Activated naive CD4-positive, alpha-beta T cell treated with anti-CD3 and anti-CD28 coated beads, Interleukin-2, amount 50 U/mL, for 24 hours (primary cell): ENCODE measurements around the gene KATNAL1.

ENCODE experiments used
- H3K27ac Mint-ChIP-seq: one replicate; pipeline ENCODE4 v1.8.0; 2021; ENCODE audit warnings: mild to moderate bottlenecking, mixed read lengths
- H3K27me3 Mint-ChIP-seq: one replicate; pipeline ENCODE4 v1.8.0; 2021; ENCODE audit warnings: mixed read lengths
- H3K36me3 Mint-ChIP-seq: one replicate; pipeline ENCODE4 v1.8.0; 2021; ENCODE audit warnings: mixed read lengths
- H3K4me1 Mint-ChIP-seq: one replicate; pipeline ENCODE4 v1.8.0; 2021; ENCODE audit warnings: mixed read lengths
- H3K4me3 Mint-ChIP-seq: one replicate; pipeline ENCODE4 v1.8.0; 2021; ENCODE audit warnings: mild to moderate bottlenecking, mixed read lengths
- H3K9me3 Mint-ChIP-seq: one replicate; pipeline ENCODE4 v1.8.0; 2021; ENCODE audit warnings: mixed read lengths

KATNAL1 gene

DNA sequence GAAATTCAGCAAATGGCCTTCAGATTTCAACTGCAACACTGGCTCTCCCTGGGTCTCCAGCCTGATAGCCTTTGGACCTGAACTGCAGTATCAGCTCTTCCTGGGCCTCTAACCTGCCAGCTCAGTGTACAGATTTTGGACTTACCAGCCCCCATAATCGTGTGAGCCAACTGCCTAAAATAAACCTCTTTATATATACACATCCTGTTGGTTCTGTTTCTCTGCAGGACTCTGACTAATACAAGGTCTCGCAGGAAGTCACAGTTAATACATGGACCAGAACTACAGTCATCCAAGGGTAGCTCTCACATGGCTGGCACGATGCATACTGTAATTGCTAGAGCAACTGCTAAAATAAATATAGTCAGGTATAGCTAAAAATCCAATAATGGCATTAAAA lies 85.1 kb downstream of the KATNAL1 start:
- Mint-ChIP-seq H3K4me1 (peaks cover 7% of the 10 kb centered on the region), H3K4me3 (no peak overlapping the region), H3K36me3 (peaks cover 18% of the 10 kb centered on the region), H3K27ac (no peak overlapping the region), H3K9me3 (peaks cover 14% of the 10 kb centered on the region), H3K27me3 (no peaks in the 10 kb centered on the region)

DNA sequence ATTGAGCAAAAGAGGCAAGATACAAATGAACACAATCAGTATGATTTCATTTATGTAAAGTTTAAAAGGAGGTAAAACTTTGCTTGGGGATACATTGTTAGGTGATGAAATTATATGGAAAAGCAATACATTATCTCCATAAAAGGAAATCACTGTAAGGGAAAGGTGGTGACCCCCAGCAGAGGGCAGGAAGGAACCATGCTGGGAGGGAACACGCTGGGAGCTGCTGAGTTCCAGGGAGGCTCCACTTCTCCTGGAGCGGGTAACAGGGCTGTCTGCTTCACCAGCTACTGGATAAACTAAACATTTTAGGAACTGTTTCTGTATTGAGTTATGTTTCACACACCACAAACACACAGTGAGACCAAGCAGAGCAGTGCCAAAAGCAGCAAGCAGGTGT lies 91.2 kb downstream of the KATNAL1 start:
- Mint-ChIP-seq H3K27ac (no peak overlapping the region), H3K36me3 (peaks cover under 1% of the 10 kb centered on the region), H3K27me3 (no peaks in the 10 kb centered on the region), H3K4me3 (no peak overlapping the region), H3K4me1 (no peaks in the 10 kb centered on the region), H3K9me3 (no peaks in the 10 kb centered on the region)

DNA sequence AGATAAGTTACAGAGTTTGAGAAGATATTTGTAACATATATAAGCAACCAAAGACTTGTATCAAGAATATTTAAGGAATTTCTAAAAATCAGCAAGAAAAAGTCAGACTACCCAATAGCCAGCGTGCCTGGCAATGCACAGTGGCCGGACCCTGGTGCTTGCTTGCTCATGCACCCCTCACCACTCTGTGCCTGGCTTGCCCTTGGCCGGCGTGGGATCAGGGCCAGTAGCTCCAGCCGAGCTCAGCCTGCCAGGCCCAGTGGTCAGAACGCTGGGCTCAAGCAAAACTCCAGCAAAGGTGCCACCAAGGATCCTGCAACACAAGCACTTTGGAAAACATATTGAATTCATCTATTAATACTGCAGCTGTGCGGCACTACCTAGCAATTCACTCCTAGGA lies 95.1 kb downstream of the KATNAL1 start:
- Mint-ChIP-seq H3K9me3 (no peaks in the 10 kb centered on the region), H3K36me3 (no peaks in the 10 kb centered on the region), H3K4me3 (no peak overlapping the region), H3K27me3 (no peaks in the 10 kb centered on the region), H3K27ac (no peak overlapping the region), H3K4me1 (peaks cover 9% of the 10 kb centered on the region)

DNA sequence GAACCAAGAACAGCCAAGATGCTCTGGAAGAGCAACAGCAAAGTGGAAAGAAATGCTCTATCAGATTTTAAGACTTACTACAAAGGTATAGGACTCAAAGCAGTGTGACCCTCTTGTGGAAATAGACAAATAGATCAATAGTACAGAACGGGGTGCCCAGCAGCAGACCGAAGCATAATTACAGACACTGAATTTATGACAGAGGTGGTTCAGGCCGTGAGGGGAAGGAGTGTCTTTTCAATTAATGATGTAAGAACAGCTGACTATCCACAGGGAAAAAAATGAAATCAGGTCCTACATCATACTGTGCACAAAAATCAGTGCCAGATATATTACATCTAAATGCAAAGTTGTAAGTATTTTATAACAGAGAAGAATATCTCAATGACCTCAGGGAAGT lies 95.6 kb downstream of the KATNAL1 start:
- no peak overlapping the region for H3K4me3 Mint-ChIP-seq

DNA sequence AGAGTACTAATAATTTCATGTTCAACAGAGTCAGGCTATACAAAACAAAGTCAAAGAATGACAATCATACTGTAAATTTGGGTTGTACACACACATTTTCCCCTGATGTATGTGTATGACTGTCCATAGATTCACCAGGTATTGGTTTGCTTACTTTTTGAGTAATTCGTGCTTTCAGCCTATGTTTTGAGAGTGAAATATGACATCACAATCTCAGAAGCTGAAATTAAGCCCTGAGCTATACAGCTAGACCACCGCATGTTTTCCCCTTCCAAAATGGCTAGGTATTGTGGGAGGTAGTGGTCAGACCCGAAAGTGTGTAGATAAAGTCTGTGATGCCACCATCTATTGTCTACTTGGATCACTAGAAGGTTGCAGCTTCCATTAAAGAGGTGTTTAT lies 102.8 kb downstream of the KATNAL1 start:
- Mint-ChIP-seq H3K4me3 (no peak overlapping the region), H3K36me3 (peaks cover 2% of the 10 kb centered on the region), H3K27me3 (no peaks in the 10 kb centered on the region), H3K9me3 (no peaks in the 10 kb centered on the region), H3K27ac (no peak overlapping the region), H3K4me1 (peaks cover 9% of the 10 kb centered on the region)

More for the DNA sequence above, 95.6 kb downstream of the KATNAL1 start:
- Mint-ChIP-seq H3K27ac (no peak overlapping the region), H3K36me3 (no peaks in the 10 kb centered on the region), H3K4me1 (peaks cover 9% of the 10 kb centered on the region), H3K9me3 (no peaks in the 10 kb centered on the region), H3K27me3 (no peaks in the 10 kb centered on the region)

DNA sequence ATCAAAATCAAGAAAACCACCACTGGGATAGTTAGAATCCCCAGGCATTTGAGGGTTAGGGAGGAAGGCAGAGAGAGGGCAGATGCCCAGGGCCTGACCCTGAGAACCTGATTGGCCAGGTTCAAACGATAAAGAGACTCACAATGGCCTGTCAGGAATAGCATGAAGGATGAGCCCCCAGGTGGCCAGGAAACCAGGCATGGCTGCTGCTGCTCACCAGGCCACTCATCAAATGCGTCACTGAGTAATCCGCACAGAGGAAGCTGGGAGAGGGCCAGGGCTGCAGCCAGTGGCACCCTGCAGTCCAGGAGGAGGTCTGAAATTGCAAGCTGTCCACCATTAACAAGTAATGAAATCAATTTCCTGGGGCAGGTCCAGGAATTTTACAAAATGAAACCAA lies 111.3 kb downstream of the KATNAL1 start:
- Mint-ChIP-seq H3K27ac (no peak overlapping the region), H3K4me3 (no peak overlapping the region), H3K4me1 (no peaks in the 10 kb centered on the region), H3K36me3 (no peaks in the 10 kb centered on the region), H3K27me3 (no peaks in the 10 kb centered on the region), H3K9me3 (no peaks in the 10 kb centered on the region)

DNA sequence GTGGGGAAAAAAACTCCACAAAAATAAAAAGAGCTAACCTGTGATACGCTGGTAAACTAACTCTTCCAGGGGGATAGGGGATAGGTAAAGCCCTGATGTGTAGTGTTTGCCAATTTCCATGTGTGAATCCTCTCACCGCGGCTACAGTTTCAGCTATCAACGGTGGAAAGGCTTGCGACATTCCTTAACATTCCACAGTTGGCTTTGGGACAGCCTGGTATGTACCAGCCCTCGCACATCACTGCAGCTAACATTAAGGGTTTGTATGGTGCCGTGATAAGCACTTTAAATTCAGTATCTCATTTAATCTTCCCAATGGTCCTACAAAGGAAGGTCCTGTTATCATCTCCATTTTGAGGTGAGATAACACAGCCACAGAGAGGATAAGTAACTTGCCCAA lies 112.4 kb downstream of the KATNAL1 start:
- H3K9me3 Mint-ChIP-seq = no peaks in the 10 kb centered on the region
- H3K36me3 Mint-ChIP-seq = no peaks in the 10 kb centered on the region
- H3K27ac Mint-ChIP-seq = no peak overlapping the region
- no peak overlapping the region for H3K4me3 Mint-ChIP-seq
- H3K27me3 Mint-ChIP-seq = no peaks in the 10 kb centered on the region
- H3K4me1 Mint-ChIP-seq = no peaks in the 10 kb centered on the region

DNA sequence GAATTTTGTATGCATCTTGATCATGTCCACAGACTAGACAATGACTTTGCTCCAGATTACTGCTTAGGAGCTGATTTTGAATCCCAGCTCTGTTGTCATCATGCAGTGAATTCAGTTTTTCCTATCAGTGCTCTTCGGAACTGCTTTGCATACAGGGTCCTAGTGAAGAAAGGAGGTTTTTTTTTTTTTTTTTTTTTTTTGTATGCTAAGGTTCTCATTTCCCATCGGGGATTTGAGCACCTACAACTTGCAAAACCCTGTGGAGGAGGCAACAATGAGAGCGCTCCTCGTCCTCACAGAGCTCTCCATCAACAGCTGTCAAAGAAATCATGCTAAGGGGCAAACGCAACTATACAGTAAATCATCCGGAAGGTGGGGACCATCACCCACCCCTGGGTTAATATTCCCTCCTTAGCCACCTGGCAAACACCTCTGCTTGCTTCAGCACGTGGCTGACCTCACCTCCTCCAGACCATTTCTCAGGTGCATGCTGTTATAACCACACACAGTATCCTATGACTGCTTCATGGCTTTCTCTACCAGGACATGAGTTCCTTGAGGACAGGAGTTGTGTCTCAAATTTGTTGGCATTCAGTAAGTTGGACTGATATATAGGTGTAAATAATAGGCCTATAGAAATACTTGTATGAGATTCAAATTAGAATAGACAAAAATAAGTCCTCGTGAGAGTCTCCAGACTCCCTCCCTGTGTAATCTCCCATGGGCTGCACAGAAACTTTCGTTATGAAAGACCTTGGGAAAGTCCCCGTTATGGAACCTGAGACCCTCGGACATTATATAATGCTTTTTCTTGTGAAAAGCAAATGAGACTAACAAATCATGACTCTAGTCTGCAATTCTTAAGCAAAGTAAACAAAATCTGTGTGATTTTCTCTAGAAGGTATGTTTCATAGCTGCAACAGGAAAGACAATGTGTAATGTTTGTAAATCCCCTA lies 113.8 kb downstream of the KATNAL1 start:
- Mint-ChIP-seq H3K9me3 (no peaks in the 10 kb centered on the region), H3K27me3 (no peaks in the 10 kb centered on the region), H3K27ac (no peak overlapping the region), H3K4me1 (no peaks in the 10 kb centered on the region), H3K36me3 (no peaks in the 10 kb centered on the region), H3K4me3 (no peak overlapping the region)

DNA sequence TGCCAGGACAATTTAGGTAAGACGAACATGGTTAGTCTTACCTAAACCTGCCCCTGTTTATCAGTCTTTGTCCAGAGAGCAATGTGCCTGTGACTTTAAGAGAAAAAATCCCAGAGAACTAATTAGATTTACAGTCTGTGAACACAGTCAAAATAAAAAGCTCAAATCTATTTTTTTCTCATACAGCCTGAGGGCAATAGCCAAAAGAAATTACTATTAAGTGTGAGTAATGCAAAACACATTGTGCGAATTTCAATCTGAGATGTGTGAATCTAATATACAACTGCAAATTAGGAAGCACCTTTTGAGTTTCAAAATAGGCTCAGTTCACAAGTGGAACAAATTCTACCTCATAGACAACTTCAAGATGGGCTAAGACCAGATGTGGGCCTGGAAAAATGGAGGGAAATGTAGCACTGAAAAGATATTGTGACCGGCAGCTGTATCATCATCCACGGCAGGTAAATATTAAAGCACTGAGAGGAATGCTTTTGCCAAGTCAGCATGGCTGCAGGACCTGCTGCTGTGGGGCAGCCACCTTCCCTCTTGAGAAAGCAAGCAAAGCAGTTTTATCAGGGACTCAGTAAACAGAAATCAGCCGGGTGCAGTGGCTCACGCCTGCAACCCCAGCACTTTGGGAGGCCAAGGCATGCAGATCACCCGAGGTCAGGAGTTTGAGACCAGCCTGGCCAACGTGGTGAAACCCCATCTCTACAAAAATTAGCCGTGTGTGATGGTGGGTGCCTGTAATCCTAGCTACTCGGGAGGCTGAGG lies 114.8 kb downstream of the KATNAL1 start:
- no peaks in the 10 kb centered on the region for H3K36me3 Mint-ChIP-seq
- H3K27ac Mint-ChIP-seq = no peak overlapping the region

DNA sequence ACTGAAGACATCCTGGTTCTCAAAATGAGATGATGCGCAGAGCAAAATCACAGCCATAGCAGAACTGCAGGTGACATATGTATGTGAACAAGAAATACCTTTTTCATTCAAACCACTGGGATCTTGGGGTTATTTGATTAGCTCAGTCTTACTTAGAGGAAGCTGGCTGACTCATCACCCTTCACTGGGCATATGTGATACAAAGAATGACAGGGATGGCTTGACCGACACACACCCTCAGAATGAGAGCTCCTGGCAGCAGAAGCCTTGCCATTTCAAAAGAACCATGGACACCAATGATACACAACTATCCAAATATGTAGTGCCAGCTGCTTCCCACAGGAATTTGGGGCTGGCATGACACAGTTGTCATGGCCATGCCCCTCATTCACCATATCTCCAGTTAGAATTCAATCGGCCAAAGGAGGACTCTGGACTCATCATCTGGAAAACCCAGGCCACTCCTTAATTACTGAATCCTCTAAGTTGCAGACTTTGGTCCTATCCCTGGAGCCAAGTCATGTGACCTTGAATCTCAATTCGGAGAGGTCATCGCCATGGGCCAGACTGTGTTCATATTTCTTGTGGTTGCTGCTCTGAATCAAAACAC lies 115.8 kb downstream of the KATNAL1 start:
- no peaks in the 10 kb centered on the region for H3K4me1 Mint-ChIP-seq
- H3K27ac Mint-ChIP-seq = no peak overlapping the region
- H3K9me3 Mint-ChIP-seq = no peaks in the 10 kb centered on the region
- H3K4me3 Mint-ChIP-seq = no peak overlapping the region
- no peaks in the 10 kb centered on the region for H3K36me3 Mint-ChIP-seq
- H3K27me3 Mint-ChIP-seq = no peaks in the 10 kb centered on the region

More for the DNA sequence above, 114.8 kb downstream of the KATNAL1 start:
- no peaks in the 10 kb centered on the region for H3K27me3 Mint-ChIP-seq
- H3K9me3 Mint-ChIP-seq = no peaks in the 10 kb centered on the region
- no peak overlapping the region for H3K4me3 Mint-ChIP-seq
- no peaks in the 10 kb centered on the region for H3K4me1 Mint-ChIP-seq

DNA sequence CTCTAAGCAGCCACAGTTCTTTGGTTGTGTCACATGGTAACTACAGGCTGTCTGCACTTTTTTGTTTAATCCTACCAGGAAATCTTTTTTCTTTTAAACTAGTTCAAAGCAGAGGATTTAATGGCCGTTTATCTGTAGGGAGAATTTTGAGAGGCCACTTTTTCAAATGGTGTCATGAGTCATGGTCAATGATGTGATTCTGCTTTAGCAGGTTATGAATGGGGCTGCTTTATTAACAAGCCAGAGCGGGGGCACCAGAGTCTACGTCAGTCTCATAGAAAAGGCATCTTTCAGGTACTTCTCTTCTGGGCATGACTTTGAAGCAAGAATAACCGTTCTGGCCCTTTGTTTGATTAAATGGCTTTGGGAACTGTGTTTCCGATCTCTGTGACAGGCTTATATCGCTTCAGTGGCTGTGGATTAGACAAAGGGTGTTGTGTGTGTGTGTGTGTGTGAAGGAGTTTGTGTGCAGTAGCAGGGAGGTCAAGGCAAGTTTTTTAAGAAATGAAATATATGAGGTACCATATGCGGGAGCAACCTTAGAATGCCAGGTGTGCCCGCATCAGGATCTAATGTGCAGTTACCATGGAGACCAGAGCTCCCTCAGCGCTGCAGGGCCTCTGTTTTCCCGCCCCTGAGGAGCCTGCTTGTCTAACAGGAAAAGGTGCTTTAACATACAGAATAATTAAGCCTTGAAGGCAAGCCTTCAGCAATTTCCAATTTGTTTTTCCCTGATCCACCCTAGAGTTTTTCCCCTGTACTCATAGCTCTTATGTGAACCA lies 120.5 kb downstream of the KATNAL1 start:
- H3K36me3 Mint-ChIP-seq = peaks cover 1% of the 10 kb centered on the region
- H3K4me1 Mint-ChIP-seq = no peaks in the 10 kb centered on the region
- no peaks in the 10 kb centered on the region for H3K27me3 Mint-ChIP-seq
- no peak overlapping the region for H3K4me3 Mint-ChIP-seq
- no peaks in the 10 kb centered on the region for H3K9me3 Mint-ChIP-seq
- H3K27ac Mint-ChIP-seq = no peak overlapping the region

DNA sequence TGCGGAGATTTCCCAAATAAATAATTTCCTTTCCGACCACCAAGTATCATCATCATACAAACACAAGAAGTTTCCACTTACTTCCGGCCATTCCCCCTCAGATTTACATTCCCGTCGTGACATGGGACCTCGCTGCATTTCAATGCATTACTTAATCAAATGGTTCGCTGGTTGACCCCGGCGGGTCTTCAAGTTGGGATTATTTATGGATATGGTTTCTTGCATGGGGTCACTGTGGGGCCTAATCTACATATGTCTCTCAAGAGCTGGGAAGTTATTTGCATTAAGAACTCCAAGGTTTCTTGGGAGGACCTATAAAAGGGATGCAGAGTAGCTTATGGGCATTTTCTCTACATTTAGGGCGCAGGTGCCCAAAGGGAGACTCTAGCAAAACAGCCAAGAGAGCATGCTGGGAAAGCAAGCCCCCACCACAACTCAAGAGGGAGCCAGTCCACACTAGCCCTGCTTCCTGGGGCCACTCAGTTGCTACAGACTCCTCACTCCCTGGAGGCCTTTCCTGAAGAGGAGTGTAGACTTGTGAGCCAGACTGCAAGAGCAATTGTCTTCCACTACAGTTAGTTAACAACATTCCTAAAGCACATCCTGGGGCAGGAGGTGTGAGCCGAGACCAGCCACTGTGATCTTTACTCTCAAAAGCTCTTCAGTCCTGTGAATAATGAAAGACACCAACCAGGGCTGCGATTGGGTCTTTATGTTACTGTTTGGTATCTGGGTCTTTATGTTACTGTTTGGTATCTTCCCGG lies 125.3 kb downstream of the KATNAL1 start:
- Mint-ChIP-seq H3K27ac (no peak overlapping the region), H3K36me3 (peaks cover 1% of the 10 kb centered on the region), H3K4me3 (no peak overlapping the region), H3K9me3 (no peaks in the 10 kb centered on the region), H3K4me1 (peaks cover 7% of the 10 kb centered on the region), H3K27me3 (no peaks in the 10 kb centered on the region)

DNA sequence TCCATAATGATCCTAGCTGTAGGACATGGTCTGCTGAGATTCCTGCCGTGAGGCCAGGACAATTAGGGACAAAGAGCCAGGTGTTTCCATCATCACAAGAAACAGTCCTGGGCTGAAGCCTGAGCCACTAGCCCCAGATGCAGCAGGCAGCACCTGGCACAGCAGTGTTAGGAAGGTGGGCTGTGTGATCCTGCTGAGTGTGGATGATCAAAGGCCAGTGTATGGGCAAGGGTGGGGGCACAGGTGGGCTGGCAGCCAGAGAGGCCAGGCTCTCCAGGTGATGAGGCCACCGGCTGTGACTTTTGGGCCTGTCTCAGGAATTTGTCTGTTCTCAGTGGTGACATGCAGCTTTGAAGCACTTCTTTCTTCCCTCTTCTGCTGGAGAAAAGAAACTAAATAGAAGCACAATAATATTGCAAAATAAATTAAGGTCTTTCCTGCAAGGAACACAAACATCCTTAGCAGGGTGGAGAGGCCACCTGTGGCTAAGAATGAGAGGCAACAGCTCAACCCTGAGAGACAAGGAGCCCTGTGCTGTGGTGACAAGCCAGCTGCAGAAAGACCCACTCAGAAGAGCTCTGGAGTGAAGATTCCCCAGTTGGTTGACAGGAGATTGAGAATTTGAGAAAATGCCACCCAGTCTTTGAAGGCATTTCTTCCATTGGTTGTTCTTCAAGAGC lies 127.6 kb downstream of the KATNAL1 start:
- no peaks in the 10 kb centered on the region for H3K27me3 Mint-ChIP-seq
- no peak overlapping the region for H3K4me3 Mint-ChIP-seq
- no peak overlapping the region for H3K27ac Mint-ChIP-seq
- no peaks in the 10 kb centered on the region for H3K9me3 Mint-ChIP-seq
- no peaks in the 10 kb centered on the region for H3K36me3 Mint-ChIP-seq
- peaks cover 7% of the 10 kb centered on the region for H3K4me1 Mint-ChIP-seq

DNA sequence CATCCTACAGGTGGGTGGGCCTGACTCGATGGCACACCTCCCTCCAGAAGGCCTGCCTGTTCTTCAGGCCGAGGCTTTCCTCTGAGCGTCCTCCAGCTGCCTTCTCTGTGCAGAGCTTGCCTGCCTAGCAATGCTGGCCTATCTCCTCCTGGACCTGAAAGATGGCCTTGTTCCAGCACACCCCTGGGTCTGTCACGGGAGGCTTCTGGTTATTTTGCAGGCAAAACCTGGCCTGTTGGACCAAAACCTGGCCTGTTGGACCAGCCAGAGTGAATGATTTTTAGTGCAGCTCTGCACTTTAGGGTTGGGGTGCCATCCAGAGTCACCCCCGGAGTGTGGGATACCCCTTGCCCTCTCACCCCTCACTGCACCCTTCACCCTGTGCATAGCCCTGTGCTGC lies 128.4 kb downstream of the KATNAL1 start:
- Mint-ChIP-seq H3K9me3 (no peaks in the 10 kb centered on the region), H3K27me3 (no peaks in the 10 kb centered on the region), H3K4me3 (no peak overlapping the region), H3K36me3 (no peaks in the 10 kb centered on the region), H3K4me1 (peaks cover 9% of the 10 kb centered on the region), H3K27ac (no peak overlapping the region)
